Prostate gland (tissue), 2 donors: ENCODE measurements around the gene SORBS2. TPM values are rescaled to one million over a fixed set of nuclear protein-coding genes. Genes with fewer than 3 reads are reported as not detected.

Experiments used
- DNase-seq: peaks from one replicate; pipeline ENCODE4 v3.0.0-alpha.2; 2019; ENCODE audit warnings: low spot score
- H3K27ac ChIP-seq, 2 donors: fragments of 200-600 bp; sonication (generic); 2 replicates each; pipeline ENCODE4 v1.5.1; 2017 to 2019
- H3K27me3 ChIP-seq: fragments of 200-600 bp; sonication (generic); replicated peaks from 2 replicates; pipeline ENCODE4 v1.5.1; 2019; ENCODE audit not compliant: insufficient read depth
- H3K36me3 ChIP-seq, 2 donors: fragments of 200-600 bp; sonication (generic); 1 replicate in 1 of 2; 2 replicates in 1 of 2; pipeline versions ENCODE4 v1.5.1 to v1.8.1; 2017 to 2019
- H3K4me1 ChIP-seq: fragments of 200-600 bp; sonication (generic); replicated peaks from 2 replicates; pipeline ENCODE4 v1.5.1; 2019
- H3K4me3 ChIP-seq, 2 donors: fragments of 200-600 bp; sonication (generic); 2 replicates each; pipeline ENCODE4 v1.5.1; 2017 to 2019
- H3K9me3 ChIP-seq: fragments of 200-600 bp; sonication (generic); 2 replicates; pipeline ENCODE4 v1.5.1; 2017
- CTCF ChIP-seq, 4 experiments: fragments of 200-600 bp in 2 of 4; fragments of 450-650 bp in 2 of 4; sonication (generic) in 2 of 4; IDR thresholded peaks; 1 replicate in 3 of 4; 2 replicates in 1 of 4; pipeline ENCODE4 v1.5.1; 2016 to 2019; ENCODE audit warnings: antibody characterized with exemption in 4 of 4, mild to moderate bottlenecking in 2 of 4, moderate library complexity in 2 of 4
- POLR2A ChIP-seq: fragments of 450-650 bp; IDR thresholded peaks from one replicate; pipeline ENCODE4 v1.6.1; 2016; ENCODE audit warnings: antibody characterized with exemption, mild to moderate bottlenecking
- POLR2AphosphoS5 ChIP-seq: sonication (generic); formaldehyde crosslinking; IDR thresholded peaks from one replicate; pipeline ENCODE4 v1.6.1; 2017; ENCODE audit warnings: antibody characterized with exemption
- WGBS: methylation state at CpG from one replicate; pipeline ENCODE4 v1.1.5; 2018; 5-methylcytosine and 5-hydroxymethylcytosine counted together
- intact Hi-C: fragments of 100-400 bp; cut with DNase I; formaldehyde crosslinking; loops from one replicate; pipeline ENCODE4 v1.14.2; 2022
- total RNA-seq, 2 donors: library from RNA; depleted of rRNA; stranded (reverse); fragments of >200 nt; gene quantifications; one replicate each; pipeline ENCODE4 v1.1.0, GENCODE V29; 2016

SORBS2 gene
- total RNA-seq, 2 donors from 2014 or later: 175 to 242 TPM

DNA sequence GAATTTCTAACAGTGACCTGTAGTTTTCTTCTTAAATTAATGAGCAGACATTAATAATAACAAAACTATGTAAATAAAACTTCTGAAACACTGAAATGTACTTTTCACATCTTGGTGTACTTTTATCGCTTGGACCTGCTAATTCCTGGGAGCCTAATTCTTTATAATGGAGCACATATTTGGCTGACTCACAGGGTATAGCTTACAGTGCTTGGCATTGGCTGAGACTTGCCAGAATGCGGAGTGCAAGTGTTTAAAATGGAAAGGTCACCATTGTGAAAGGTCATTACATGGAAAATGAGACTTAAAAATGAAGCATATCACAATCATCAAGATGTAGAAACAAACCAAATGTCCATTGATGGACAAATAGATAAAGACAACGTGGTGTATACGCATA, 139.4 kb downstream of the SORBS2 start:
- intact Hi-C loops: no loop called here
- H3K4me1 ChIP-seq: no peaks in the 10 kb centered on the region
- no peak overlapping the region for H3K4me3 ChIP-seq
- no peak for TF ChIP-seq POLR2AphosphoS5
- TF ChIP-seq POLR2A: no peak
- TF ChIP-seq CTCF (IDR thresholded peaks at IDR 0.05): no peak
- no peaks in the 10 kb centered on the region for H3K9me3 ChIP-seq
- no peaks in the 10 kb centered on the region for H3K27me3 ChIP-seq
- DNase-seq: no peak
- H3K27ac ChIP-seq: no peak overlapping the region
- H3K36me3 ChIP-seq: no peaks in the 10 kb centered on the region
- 74% methylated on average over 4 of the region's 4 CpGs for WGBS

- Histone ChIP-seq H3K4me1 (no peaks in the 10 kb centered on the region), H3K4me3 (no peak overlapping the region), H3K27ac (no peak overlapping the region), H3K27me3 (no peaks in the 10 kb centered on the region), H3K9me3 (no peaks in the 10 kb centered on the region), H3K36me3 (no peaks in the 10 kb centered on the region)
- WGBS: 86% methylated on average over 2 of the region's 2 CpGs
- intact Hi-C loops: no loop called here
- TF ChIP-seq CTCF (IDR thresholded peaks at IDR 0.05) (no peak), POLR2A (no peak), POLR2AphosphoS5 (no peak)
- DNase-seq: no peak
Measured at GRCh38 chr4:185672151-185672550, 139.8 kb downstream of the SORBS2 start.

DNA sequence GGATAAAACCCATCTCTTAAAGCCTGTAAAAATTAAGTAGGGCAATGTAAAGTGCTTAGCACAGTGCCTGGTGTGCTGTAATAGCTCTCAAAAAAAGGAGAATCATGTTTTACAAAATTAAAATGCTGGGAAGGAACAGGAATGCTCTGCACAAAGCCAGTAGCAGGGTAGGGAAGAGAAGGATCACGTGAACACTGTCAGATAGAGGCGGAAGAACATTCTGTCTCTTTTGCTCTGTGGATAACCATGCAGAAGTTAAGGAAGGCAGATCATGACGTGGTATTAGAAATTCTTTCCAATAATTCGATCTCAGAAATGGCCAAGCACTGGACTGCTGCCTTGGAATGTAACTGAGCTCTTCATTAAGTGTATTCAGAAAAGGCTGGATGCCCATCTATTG, 140.5 kb downstream of the SORBS2 start:
- WGBS: 69% methylated on average over 4 of the region's 4 CpGs
- Histone ChIP-seq H3K27ac (no peak overlapping the region), H3K9me3 (no peaks in the 10 kb centered on the region), H3K36me3 (no peaks in the 10 kb centered on the region), H3K27me3 (no peaks in the 10 kb centered on the region), H3K4me1 (no peaks in the 10 kb centered on the region), H3K4me3 (no peak overlapping the region)
- intact Hi-C loops: no loop called here
- TF ChIP-seq POLR2AphosphoS5 (no peak), CTCF (IDR thresholded peaks at IDR 0.05) (no peak)
- DNase-seq: no peak

DNA sequence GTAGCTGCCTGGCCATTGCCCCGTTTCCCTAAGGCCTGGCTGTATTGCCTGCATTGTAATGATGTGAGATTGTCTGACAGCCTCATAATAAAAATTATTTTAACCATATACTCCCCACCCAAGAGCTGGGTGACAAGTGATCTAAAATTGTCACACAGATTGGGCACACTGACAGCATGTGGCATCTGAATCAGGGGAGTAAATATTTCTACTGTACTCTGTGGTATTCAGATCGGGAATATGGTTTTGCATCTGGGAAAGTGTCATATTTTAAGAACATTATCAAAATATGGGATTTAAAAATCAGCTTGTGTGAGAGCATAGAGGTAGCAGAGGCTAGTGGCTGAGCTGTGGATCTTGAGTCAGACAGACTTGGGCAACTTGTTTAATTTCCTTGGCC, 140.9 kb downstream of the SORBS2 start:
- TF ChIP-seq POLR2A: no peak
- no peak for TF ChIP-seq CTCF (IDR thresholded peaks at IDR 0.05)
- no peak for TF ChIP-seq POLR2AphosphoS5
- DNase-seq: no peak
- Histone ChIP-seq H3K4me3 (no peak overlapping the region), H3K36me3 (no peaks in the 10 kb centered on the region), H3K27ac (no peak overlapping the region), H3K27me3 (no peaks in the 10 kb centered on the region), H3K9me3 (no peaks in the 10 kb centered on the region), H3K4me1 (no peaks in the 10 kb centered on the region)
- intact Hi-C loops: no loop called here
- 77% methylated on average over 2 of the region's 2 CpGs for WGBS

DNA sequence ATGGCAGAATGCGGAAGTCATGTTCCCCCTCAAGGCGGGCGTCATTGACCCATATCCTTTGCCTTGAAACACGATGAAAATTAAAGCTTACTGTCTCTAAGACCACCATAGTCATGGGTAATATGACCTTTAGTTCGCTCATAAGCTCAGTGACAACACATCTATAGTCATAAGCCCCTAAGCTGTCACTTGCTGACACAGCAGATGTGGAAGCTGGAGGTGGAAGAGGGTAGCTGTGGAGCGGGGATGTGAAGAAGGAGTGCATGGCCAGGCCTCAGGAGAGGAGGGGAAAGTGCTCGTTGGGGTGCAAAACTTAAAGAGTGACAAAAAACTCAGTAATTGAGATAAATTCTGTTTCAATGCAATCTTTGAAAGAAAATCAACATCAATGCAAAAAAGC, 142.7 kb downstream of the SORBS2 start:
- Histone ChIP-seq H3K4me1 (no peaks in the 10 kb centered on the region), H3K36me3 (no peaks in the 10 kb centered on the region), H3K4me3 (no peak overlapping the region), H3K9me3 (no peaks in the 10 kb centered on the region), H3K27me3 (no peaks in the 10 kb centered on the region), H3K27ac (no peak overlapping the region)
- no peak for DNase-seq
- TF ChIP-seq POLR2AphosphoS5: no peak
- TF ChIP-seq POLR2A: no peak
- TF ChIP-seq CTCF (IDR thresholded peaks at IDR 0.05): no peak
- intact Hi-C loops: no loop called here
- 95% methylated on average over 7 of the region's 7 CpGs for WGBS
